Measurements from ENCODE around the gene IRF2BP1.

GRCh38 chr19:45834970-45835369 is 51.0 kb downstream of the IRF2BP1 start:
- TF ChIP-seq, protein P1, sequence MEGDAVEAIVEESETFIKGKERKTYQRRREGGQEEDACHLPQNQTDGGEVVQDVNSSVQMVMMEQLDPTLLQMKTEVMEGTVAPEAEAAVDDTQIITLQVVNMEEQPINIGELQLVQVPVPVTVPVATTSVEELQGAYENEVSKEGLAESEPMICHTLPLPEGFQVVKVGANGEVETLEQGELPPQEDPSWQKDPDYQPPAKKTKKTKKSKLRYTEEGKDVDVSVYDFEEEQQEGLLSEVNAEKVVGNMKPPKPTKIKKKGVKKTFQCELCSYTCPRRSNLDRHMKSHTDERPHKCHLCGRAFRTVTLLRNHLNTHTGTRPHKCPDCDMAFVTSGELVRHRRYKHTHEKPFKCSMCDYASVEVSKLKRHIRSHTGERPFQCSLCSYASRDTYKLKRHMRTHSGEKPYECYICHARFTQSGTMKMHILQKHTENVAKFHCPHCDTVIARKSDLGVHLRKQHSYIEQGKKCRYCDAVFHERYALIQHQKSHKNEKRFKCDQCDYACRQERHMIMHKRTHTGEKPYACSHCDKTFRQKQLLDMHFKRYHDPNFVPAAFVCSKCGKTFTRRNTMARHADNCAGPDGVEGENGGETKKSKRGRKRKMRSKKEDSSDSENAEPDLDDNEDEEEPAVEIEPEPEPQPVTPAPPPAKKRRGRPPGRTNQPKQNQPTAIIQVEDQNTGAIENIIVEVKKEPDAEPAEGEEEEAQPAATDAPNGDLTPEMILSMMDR (IDR thresholded peaks at IDR 0.05; ENCODE audit: insufficient read depth, low read depth, low read length) = no peak
- no peak for TF ChIP-seq EZH2 (IDR thresholded peaks at IDR 0.05; ENCODE audit: insufficient read depth, low read length)

All from astrocyte (in vitro differentiated cells and primary cell).